Activated T-cell treated with anti-CD3 and anti-CD28 coated beads for 48 hours (primary cell): ENCODE results near the gene FBN1.

Experiments
- DNase-seq: peaks from one replicate; pipeline ENCODE4 v3.0.0-alpha.2; 2020; ENCODE audit warnings: low read depth

FBN1 gene

DNA sequence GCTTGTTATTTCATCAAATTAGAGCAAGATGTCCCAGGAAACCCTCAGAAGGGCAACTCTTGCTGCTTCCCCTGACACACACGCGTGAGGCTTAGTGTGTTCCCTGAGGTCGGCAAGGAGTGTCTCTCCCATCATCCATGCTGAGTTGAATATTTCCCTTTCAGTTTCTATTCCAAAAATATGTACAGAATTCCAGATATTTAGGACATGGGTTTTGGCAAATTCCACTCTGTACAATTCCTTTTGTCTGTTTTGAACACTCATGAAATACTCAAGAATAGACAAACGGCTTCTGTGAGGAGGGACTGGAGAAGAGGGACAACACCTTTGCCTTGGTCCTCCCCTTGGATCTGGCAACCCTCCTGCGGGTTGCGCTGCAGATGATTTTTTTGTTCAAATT lies 176.2 kb downstream of the FBN1 start:
- no peak for DNase-seq

DNA sequence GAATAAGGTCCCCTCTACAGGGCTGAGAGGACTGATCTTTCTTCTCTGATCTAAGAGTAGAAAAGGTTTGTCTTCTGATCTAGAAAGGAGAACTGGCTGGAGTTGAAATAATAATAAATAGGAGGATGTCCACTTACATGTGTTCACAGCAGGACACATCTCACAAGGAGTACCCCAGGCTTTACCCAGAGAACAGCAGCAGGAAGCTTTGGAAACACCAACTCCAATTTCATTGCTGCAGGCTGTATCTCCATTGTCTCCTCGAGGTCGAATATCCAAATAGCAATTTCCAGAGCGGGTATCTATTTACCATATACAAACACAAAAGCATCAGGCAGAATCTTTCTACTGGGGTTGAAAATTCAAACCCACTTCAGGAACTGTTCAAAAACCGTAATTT lies 177.7 kb downstream of the FBN1 start:
- no peak for DNase-seq

DNA sequence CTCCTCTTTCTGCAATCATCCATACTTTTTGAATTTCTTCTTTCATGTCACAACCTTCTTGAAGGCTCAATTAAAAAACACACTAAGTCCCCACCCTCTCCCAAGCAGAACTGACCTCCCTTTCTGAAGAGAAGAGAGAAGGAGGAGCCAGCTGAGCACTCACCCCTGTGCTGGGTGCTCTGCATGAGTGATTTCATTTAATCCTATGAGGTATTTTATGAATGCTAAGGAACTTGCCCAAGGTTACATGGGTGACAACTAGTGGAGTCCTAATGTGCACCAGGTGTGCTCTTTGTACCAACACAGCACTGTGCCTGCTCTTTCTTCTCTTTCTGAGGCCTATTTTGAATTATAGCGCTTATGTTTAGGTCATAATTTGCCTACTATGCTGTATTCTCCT lies 178.7 kb downstream of the FBN1 start:
- DNase-seq, result no peak

DNA sequence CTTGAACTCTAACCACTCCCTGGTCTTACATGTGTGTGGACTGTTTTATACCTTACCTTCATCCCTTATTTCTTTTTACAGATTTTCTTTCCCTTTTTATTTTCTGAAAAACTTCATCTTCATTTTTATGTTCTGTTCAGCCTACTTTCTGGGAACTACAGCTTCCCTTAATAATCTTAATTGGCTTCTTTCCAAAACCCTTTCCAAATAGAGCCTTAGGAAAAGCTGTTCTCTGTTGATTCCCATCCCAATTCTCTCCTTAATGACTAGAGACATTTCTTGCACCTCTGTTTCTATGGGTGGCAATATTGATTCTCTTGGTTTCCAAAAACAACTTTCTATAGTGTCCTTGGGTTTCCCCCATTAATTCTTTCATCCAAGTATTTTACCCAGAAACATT lies 179.4 kb downstream of the FBN1 start:
- no peak for DNase-seq

DNA sequence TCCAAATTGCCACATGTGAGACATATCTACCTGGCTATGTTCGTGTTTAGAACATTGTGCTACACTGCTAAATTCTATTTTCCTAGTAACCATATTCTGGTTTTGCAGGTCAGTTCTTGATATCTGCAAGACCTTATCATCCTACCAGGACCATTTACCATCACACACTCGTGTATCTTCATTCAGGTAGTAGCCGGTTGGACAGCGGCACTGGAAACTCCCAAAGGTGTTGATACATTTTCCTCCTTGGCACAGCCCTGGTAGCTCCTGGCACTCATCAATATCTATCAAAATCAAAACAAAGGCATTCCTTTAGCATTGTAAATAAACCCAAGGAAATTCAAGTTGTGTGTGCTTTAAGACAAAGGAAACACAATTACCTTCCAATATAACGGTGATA lies 180.1 kb downstream of the FBN1 start:
- no peak for DNase-seq

DNA sequence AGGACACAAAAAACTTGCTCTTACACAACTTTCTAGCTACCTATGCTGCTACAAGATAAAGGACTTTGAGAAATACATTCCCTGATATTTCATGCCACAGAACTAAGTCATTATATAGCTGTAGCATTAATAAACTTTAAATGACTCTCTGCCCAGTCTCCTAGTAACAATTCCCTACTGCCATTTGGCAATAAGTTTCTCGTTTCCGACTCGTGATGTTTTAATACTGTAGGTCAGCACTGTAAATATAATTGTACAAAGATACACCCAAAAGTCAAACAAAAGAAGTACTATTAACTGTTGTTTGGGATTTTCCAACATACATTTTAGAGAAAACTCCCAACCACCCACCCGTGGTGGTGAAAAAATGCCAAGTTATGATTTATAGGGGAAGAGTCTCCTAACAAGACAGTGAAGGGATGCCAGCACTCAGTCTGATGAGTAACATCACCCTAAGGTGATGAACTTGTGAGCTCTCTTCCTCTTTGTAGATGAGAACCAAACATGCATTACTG lies 182.1 kb downstream of the FBN1 start:
- no peak for DNase-seq

DNA sequence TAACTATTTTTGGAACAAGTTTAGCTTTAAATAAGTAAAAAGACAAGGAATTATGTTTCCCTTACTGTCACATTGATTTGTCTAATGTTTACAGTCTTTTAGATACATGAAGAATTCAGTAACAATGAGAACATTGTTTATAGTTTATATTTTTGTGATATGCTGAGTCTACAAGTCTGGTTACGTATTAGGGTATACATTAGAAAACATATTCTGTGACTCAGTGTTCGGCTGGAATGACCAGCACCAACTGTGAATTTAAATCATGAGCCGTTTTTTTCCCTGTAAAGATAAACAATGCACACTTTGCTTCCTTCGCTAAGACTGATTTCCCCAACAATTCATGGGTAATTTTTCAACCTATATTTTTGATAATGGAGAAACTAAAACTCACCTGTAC lies 182.8 kb downstream of the FBN1 start:
- no peak for DNase-seq

DNA sequence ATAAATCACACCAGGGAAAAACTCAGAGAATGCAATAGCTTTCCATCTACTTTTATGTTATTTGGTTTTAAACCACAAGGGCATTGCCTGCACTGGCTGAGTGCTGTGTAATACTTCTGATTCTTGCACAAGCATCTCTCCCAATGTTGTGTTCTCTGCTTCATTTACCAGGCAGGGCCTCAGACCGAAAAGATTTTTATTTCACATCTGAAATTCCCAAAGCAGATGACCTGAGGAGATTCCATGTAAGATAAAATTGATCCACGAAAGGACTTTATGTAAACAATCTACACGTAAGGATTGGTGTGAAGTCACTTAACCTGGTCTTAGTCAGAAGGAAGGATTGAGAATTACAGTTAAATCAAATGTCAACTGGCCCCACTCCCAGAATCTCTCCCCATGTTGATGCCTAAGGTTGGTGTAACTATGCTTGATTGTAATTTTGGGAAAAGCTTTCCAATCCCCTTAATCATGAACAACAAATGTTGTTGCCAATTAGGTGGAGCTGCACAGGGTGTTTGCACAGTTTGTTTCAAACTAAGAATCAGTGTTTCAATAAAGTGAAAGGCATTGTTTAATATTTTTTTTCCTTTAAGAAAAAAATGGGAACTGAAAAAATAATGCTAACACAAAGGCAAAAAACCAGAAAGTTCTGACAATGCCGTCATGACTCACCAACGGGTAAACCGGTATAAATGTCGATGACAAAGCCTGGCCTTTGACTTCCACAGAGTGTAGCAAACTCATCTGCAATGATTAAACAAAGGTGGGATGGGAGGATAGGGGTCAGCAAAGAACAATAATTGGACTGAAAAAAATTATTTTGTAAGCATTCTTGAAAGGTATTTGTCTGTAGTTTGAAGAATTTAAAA lies 185.7 kb downstream of the FBN1 start:
- DNase-seq, result no peak

DNA sequence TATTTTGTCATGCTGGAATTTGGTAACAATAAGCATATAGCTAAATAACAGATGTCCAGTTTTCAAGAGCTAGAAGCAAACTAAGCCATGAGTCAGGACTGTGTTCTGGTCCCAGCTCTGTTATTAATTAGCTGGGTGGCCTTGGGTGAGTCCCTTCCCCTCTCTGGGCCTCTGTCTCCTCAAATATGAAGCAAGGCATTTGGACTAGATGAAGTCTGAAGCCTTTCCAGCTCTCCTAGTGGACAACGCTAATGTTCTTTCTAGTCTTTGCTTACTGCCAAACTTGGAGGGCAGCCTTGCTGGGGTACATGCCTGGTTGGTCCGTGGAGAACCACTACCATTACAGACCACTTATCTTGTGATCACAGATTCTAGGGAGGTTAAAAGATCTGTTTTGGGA lies 186.6 kb downstream of the FBN1 start:
- no peak for DNase-seq

DNA sequence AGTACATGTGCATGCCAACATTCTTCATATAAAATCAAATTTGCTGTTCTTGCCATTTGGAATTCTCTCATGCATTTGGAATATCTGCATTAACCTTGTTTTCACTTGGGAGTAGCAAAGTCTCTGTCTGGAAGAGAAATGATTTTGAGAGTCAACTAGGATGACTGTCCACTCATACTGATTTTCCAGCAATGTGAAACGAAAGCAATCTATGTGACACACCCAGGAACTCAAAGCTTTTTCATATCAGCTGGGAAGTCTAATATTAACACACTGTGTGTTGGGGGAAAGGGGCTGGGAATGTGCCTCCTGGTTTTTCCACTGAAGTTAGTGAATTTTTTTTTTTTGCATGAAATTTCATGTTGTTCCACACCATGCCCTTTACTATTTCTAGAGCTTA lies 189.4 kb downstream of the FBN1 start:
- no peak for DNase-seq

DNA sequence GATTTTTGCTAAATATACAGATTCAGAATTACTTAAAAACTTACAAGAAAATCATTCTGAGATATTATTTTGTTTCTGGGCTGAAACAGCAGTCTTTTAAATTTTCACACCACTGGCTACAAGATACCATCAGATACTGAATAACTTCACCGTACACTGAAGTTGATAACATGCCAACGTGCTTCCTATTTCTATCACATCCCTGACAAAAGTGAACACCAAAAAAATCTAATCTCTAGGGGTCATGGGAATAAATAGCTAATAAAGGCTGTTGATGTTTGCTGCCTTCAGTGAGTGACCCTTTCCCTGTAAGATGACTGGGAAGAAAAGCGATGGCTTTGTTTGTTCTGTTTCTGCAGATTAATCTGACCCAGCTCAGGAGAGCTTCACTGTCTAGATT lies 193.8 kb downstream of the FBN1 start:
- DNase-seq, result no peak

DNA sequence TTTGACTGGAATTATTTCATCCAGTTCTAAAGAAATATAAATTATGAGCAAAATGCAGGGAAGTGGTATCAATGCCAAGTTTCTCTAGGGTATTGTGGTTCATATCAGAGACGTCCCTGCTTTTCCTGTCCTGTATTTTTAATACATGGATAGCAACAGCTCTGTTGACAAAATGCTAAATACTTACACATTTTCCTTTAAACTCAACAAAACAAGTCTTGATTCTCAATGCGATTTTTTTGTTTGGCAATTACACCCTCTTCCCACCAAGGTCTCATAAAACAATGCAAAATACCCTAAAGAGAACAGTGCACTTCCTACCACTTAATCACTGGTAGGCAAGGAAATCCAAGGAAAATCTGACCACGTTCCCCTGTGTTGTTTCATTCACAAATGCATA lies 194.3 kb downstream of the FBN1 start:
- no peak for DNase-seq

DNA sequence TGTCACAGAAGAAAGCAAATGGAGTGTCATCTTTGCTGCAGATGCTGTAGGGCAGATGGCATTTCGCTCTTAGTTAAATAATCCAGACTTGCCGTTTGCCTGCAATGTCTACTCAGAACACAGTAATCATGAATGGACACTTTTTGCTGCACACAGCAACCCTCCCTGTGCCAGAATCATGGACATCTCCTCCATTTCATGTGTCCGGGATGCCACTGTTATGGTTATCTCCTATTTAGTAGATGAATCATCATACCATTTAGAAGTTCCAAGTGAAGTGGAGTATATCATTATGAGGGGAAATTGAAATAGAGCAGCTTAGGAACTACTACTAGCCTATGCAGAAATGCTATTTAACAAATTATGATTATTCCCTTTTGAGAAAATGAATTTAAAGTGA lies 195.8 kb downstream of the FBN1 start:
- no peak for DNase-seq

DNA sequence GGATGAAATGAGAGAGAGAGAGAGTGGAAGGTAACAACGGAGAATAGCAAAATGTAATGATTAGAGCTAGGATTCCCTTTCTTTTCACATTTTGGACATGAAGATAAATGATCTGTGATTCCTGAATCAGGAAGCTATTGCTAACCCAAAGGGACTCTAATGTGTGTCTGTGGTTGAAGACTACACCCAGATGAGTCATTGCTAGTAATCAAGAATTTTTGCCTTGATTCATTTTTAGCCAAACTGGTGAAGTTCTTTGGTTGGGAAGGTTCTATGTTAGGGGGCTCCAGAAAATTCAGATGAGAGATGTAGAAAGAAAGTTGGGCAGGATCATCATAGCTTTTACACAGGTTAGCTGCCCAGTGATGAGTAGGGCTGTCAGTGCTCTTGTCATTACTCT lies 197.9 kb downstream of the FBN1 start:
- DNase-seq, result no peak

DNA sequence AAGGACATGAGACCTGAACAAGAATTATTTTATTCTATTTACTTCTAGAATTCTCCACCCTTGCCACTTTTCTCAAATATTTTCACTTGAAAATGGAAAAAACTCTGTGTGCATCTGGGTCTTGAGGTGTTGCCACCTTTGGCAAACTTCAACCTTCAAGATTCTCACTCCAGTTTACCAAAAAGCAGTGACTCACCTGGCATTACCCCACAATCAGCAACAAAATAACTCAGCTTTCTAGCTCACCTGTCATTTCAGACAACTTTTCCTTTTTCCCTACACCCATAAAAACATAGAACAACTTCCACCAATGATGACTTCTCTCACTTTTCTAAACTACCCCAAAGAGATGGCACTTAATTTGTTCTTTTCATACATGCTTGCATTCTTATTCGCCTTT lies 198.5 kb downstream of the FBN1 start:
- no peak for DNase-seq

DNA sequence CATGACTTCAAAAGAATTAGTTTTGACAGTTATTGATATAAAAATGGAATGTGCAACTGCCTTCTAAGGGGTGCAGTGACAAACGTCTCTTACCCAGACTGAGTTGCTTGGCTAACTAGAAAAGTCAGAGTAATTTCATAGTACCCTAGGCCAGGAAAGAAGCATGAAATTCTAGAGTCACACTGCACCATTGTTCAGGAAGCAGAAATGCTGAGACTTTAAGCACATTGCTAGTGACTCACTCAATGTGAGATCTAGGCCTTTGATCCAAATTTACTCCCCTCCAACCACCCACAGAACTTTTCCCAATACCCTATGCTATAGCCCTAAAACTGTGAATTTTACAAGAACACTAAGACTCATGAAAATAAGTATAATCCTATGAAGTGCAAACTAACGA lies 203.5 kb downstream of the FBN1 start:
- DNase-seq, result no peak

DNA sequence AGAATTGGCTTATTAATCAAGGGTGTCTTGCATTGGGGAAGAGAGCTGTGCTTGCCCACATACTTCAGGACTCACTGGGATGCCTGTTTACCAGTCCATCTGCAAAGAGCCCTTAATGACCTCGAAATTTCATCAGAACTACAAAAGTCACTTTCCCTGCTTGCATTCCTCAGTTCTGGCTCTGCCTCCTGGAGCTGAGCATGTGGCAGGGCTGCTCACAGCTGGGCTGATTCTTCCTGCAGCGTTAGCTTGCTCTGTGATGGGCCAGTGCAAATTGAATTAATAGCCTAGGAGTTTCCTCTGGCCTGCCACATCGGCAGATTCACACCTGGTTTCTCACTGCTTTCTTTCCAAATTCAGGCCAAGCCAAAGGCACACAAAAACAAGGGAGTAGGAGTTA lies 205.4 kb downstream of the FBN1 start:
- DNase-seq, result no peak

DNA sequence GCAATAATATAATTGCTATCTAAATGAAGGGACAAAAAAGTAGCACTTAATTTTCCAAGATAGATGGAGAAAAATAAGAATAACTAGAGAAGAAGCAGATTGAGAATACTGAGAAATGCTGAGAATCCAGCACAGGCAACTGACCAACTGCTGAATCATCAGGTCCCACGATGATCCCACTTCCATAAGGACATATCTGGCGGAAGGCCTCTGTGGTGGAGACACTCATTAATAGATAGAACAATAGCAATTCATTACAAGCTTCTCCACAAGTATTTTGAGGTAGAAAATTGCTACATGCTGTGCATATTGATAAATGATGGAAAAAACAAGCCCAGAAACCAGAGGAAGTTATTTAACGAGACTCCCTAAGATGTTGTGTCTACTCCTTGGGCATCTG lies 208.3 kb downstream of the FBN1 start:
- no peak for DNase-seq

DNA sequence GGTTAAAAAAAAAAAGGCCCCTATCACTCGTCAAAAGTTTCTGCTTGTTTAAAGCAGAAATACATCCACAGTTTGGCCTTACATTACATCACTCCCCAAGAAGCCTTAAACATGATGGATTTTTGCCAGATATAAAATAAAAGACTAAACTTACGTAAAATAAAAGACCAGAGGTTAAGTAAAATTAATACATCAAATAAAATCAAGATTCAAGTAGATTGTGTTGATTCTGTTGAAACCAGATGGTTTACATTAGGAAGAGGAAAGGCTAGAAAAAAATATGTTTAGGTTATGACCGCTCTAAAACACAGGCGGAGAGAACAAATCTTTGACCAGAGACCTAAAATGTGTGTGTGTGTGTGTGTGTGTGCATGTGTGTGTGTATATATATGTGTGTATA lies 210.2 kb downstream of the FBN1 start:
- no peak for DNase-seq

DNA sequence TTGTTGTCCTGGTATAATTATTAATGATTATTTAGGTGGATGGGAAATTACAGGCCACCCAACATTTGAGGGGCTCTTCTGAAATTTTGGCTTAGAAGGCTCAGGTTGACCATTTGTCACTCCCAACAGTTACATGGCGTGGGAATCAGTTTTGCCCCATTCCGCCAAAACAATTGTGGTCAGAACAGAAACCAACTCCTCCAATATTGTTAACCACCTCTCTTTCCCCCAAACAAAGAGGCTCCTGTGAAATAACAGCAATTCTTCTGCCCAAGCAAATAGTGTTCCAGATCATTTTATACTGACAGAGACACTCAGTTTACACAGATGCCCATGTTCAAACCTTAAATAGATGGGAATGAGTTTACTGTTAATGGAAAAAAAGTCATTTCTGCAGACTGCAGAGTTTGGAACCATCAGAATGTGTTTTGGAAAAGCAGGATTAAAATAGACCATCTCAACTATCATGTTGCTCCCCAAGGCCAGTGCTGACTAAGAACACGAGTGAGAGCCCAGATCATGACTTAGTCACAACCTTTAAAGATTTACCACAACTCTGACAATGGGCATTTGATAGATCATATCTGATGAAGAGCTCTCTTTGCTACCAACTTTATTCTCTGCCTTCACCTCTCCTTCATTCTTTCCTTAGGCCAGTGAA lies 212.2 kb downstream of the FBN1 start:
- DNase-seq, result no peak

DNA sequence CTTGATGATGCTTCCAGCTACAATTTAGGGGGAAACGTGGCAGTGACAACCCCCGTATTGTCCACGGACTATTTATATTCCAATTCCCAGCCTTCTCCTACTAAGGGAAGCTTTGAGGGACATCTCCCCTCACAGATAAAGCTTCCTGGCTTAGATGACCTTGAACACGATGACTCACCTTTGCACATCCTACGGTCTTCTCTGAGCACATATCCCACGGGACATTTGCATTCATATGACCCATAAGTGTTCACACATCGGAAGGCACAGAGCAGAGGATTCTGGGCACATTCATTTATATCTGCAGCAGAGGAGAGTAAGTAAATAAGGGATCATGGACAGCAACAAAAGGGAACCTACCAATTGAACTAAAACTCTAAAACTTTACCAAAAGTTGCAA lies 212.8 kb downstream of the FBN1 start:
- no peak for DNase-seq

DNA sequence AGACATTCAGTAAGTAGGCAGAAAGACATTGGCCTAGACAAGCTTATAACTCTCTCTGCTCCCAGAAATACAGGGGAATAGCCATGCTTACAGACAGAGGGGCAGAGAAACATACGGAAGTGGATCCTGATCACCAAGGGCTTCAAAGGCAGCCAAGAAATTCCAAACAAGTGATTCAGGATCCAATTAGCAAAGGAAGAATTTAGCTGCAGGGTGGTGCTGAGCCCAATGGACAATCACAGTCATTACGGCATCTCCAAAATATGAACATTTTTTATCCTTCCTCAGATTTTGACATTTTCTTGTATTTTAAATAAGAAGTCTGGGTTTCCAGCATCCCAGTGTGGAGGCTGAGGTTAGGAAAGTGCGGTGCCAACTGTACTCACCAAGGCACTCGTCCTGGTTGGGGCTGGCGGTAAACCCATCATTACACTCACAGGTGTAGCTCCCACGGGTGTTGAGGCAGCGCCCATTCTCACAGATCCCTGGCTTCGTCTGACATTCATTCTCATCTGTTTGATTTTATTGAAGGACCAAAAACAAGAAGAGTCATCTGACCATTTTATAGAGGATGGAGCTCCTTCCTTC lies 217.5 kb downstream of the FBN1 start:
- no peak for DNase-seq

DNA sequence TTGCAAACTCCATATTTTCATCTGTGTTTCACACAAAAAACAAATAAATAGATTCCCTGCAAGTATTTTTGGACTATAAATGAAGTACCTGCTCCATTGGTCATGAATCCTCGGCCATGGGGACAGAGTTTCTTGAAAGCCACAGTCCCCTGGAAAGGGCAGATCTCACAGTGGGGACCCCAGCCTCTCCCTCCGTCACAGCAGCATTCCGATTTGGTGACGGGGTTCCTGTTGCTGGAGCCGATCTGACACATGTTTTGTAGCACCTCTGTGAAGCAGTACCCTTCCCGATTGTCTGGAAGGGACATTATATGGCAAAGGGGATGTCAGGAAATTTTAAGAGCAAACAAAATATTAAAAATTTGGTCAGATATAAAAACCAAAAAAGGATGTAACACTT lies 218.0 kb downstream of the FBN1 start:
- DNase-seq, result no peak
